IPS-18a (cell line): Measurements from ENCODE around the gene B3GNT7.
"Not testable (repeated sequence)": the region's sequence is repeated elsewhere in the genome, so short reads cannot be mapped to it uniquely, and the experiment has no call there.

Source experiments
- H3K27ac ChIP-seq: one replicate; pipeline ENCODE4 v1.5.1; 2013; ENCODE audit warnings: low read length
- H3K27me3 ChIP-seq: one replicate; pipeline ENCODE4 v1.6.1; 2013; ENCODE audit warnings: mild to moderate bottlenecking, low read length; ENCODE audit not compliant: control insufficient read depth, insufficient read depth
- H3K36me3 ChIP-seq: one replicate; pipeline ENCODE4 v1.6.1; 2013; ENCODE audit warnings: low read depth, low read length; ENCODE audit not compliant: control insufficient read depth
- H3K4me1 ChIP-seq: one replicate; pipeline ENCODE4 v1.6.1; 2013; ENCODE audit warnings: low read depth, low read length; ENCODE audit not compliant: control insufficient read depth
- H3K4me3 ChIP-seq: one replicate; pipeline ENCODE4 v1.5.1; 2013; ENCODE audit warnings: low read length
- H3K9ac ChIP-seq: one replicate; pipeline ENCODE4 v1.6.1; 2013; ENCODE audit warnings: mild to moderate bottlenecking, low read length, moderate library complexity
- H3K9me3 ChIP-seq: one replicate; pipeline ENCODE4 v1.6.1; 2013; ENCODE audit warnings: low read depth, low read length; ENCODE audit not compliant: control insufficient read depth

The B3GNT7 gene

DNA sequence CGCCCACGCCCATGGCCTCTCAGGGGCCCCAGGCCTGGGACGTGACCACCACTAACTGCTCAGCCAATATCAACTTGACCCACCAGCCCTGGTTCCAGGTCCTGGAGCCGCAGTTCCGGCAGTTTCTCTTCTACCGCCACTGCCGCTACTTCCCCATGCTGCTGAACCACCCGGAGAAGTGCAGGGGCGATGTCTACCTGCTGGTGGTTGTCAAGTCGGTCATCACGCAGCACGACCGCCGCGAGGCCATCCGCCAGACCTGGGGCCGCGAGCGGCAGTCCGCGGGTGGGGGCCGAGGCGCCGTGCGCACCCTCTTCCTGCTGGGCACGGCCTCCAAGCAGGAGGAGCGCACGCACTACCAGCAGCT, 2.4 kb downstream of the B3GNT7 start:
- Histone ChIP-seq H3K27ac (no peak overlapping the region), H3K36me3 (peaks cover 13% of the 10 kb centered on the region), H3K4me1 (peaks cover 22% of the 10 kb centered on the region), H3K9me3 (no peaks in the 10 kb centered on the region), H3K27me3 (peaks cover 5% of the 10 kb centered on the region), H3K4me3 (no peak overlapping the region), H3K9ac (no peak overlapping the region)

DNA sequence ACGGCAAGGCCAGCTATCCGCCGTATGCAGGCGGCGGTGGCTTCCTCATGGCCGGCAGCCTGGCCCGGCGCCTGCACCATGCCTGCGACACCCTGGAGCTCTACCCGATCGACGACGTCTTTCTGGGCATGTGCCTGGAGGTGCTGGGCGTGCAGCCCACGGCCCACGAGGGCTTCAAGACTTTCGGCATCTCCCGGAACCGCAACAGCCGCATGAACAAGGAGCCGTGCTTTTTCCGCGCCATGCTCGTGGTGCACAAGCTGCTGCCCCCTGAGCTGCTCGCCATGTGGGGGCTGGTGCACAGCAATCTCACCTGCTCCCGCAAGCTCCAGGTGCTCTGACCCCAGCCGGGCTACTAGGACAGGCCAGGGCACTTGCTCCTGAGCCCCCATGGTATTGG, 3.1 kb downstream of the B3GNT7 start:
- no peaks in the 10 kb centered on the region for H3K9me3 ChIP-seq
- H3K9ac ChIP-seq, result no peak overlapping the region
- H3K27me3 ChIP-seq, result peaks cover 5% of the 10 kb centered on the region
- H3K27ac ChIP-seq, result no peak overlapping the region
- H3K36me3 ChIP-seq, result peaks cover 13% of the 10 kb centered on the region
- H3K4me3 ChIP-seq, result no peak overlapping the region
- peaks cover 16% of the 10 kb centered on the region for H3K4me1 ChIP-seq

DNA sequence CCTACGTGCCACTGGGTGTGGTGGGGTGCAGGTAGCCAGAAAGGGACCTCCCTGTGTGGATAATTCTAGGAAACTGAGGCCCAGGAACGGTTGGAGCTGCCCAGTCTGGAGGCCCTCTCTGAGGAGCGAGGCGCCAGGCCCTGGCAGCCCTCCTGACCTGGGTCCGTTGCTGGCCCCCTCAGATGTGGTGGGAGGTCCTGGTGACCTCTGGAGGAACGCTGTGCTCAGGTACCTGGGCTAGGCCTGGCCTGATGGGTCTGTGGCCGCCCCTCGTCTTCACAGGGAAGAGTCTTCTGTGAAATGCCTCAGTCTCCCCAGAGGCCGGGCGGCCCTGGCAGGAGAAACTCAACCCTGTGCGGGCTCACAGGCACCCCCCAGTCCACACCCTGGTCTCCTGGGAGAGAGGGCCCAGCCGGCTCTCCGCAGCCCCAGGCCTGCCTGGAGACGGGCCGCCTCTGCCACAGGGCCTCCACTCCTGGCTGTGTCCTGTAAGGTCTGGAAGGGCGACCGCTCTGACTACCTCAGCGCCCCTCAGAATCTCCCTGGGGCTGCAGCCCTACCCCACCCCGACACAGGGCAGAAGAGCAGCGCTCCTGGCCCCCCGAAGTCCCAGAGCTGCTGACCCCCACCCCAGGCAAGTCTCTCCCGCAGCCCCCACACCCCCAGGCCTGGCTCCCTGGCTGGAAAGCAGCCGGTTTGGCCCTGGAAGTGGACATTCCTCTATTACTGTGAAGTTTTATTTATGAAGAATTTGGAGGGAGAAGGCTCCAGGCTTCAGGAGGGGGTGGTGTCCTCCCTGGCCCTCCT, 3.7 kb downstream of the B3GNT7 start:
- H3K4me1 ChIP-seq, result peaks cover 14% of the 10 kb centered on the region
- peaks cover 5% of the 10 kb centered on the region for H3K27me3 ChIP-seq
- no peak overlapping the region for H3K4me3 ChIP-seq
- H3K9me3 ChIP-seq, result no peaks in the 10 kb centered on the region
- no peak overlapping the region for H3K27ac ChIP-seq
- H3K9ac ChIP-seq, result no peak overlapping the region
- peaks cover 13% of the 10 kb centered on the region for H3K36me3 ChIP-seq

DNA sequence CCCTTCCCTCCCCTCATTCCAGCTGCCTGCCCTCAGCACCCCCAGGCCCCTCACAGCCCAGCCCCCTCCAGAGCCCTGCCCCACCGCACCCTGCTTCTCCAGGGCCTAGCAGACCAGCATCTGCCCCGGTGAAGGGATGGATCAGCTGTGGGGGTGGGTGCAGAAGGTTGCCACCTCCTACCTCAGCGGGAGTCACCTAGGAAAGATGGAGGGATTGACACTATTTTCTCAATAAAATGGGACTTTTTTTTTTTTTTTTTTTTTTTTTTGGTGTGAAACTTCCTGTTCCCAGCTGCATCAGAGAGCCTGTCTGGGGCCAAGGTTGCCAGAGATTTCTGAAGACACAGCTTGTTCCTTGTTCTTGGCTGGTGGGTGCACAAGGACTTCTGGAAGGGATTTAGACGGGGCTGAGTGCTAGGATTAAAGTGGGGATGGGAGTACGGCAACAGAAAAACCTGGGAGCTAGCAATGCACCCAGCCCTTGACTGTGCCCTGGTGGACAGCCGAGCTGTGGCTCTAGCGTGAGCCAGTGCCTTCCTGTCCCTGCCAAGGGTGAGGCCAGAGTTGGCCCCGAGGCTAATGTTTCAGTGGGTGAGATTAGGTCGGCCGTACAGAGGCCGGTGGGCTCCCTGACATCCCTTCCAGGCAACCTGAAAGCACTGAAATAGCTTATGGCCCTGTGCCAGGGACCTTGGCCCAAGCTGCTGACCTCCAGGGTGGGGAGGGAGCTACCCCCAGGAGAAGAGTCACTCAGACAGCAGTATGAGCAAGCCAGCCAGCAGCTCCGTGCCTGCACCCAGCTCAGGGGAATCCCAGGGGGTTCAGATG, 4.6 kb downstream of the B3GNT7 start:
- peaks cover 5% of the 10 kb centered on the region for H3K27me3 ChIP-seq
- no peak overlapping the region for H3K9ac ChIP-seq
- H3K9me3 ChIP-seq, result no peaks in the 10 kb centered on the region
- no peak overlapping the region for H3K4me3 ChIP-seq
- H3K4me1 ChIP-seq, result peaks cover 12% of the 10 kb centered on the region
- H3K36me3 ChIP-seq, result peaks cover 13% of the 10 kb centered on the region
- no peak overlapping the region for H3K27ac ChIP-seq

DNA sequence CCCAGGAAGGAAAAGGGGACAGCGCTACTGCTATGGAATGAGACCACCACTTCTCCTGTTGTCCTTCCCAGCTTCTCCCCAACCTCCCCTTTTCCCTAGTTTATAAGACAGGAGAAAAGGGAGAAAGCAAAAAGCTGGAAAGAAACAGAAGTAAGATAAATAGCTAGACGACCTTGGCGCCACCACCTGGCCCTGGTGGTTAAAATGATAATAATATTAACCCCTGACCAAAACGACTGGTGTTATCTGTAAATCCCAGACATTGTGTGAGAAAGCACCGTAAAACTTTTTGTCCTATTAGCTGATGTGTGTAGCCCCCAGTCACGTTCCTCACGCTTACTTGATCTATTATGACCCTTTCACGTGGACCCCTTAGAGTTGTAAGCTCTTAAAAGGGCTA, 5.2 kb downstream of the B3GNT7 start:
- H3K36me3 ChIP-seq, result peaks cover 13% of the 10 kb centered on the region
- H3K4me3 ChIP-seq, H3K9ac ChIP-seq, H3K27me3 ChIP-seq, H3K9me3 ChIP-seq, H3K27ac ChIP-seq: not testable (repeated sequence)
- peaks cover 16% of the 10 kb centered on the region for H3K4me1 ChIP-seq

DNA sequence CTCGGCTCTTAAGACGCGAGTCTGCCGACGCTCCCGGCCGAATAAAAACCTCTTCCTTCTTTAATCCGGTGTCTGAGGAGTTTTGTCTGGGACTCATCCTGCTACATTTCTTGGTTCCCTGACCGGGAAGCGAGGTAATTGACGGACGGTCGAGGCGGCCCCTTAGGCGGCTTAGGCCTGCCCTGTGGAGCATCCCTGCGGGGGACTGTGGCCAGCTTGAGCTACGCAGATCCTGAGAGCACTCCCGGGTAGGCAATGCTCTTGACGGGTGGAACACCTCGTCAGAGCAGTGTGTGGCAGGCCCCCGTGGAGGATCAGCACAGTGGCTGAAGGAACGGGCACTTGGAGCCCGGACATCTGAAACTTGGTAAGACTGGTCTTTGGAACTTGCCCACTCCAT, 5.6 kb downstream of the B3GNT7 start:
- H3K9me3 ChIP-seq, H3K27me3 ChIP-seq, H3K9ac ChIP-seq, H3K27ac ChIP-seq, H3K4me3 ChIP-seq: not testable (repeated sequence)
- H3K36me3 ChIP-seq, result peaks cover 13% of the 10 kb centered on the region
- H3K4me1 ChIP-seq, result peaks cover 18% of the 10 kb centered on the region

DNA sequence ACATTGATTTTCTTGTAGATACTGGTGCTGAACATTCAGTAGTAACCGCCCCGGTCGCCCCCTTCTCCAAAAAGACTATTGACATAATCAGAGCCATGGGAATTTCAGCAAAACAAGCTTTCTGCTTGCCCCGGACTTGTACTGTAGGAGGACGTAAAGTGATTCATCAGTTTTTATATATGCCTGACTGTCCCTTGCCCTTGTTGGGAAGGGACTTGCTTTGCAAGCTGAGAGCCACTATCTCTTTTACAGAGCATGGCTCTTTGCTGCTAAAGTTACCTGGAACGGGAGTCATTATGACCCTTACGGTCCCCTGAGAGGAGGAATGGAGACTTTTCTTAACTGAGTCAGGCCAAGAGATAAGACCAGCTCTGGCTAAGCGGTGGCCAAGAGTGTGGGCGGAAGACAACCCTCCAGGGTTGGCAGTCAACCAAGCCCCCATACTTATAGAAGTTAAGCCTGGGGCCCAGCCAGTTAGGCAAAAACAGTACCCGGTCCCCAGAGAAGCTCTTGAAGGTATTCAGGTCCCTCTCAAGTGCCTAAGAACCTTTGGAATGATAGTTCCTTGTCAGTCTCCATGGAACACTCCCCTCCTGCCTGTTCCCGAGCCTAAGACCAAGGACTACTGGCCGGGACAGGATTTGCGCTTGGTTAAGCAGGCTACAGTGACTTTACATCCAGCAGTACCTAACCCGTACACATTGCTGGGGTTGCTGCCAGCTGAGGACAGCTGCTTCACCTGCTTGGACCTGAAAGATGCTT, 8.1 kb downstream of the B3GNT7 start:
- peaks cover 18% of the 10 kb centered on the region for H3K4me1 ChIP-seq
- not testable (repeated sequence) for H3K36me3 ChIP-seq, H3K4me3 ChIP-seq, H3K9me3 ChIP-seq, H3K27ac ChIP-seq, H3K27me3 ChIP-seq, H3K9ac ChIP-seq

DNA sequence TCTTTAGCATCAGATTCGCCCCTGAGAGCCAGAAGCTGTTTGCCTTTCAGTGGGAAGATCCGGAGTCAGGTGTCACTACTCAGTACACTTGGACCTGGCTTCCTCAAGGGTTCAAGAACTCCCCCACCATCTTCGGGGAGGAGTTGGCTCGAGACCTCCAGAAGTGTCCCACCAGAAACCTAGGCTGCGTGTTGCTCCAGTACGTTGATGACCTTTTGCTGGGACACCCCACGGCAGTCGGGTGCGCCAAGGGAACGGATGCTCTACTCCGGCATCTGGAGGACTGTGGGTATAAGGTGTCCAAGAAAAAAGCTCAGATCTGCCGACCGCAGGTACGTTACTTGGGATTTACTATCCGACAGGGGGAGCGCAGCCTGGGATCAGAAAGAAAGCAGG, 8.7 kb downstream of the B3GNT7 start:
- H3K27ac ChIP-seq, H3K9me3 ChIP-seq, H3K9ac ChIP-seq, H3K36me3 ChIP-seq, H3K27me3 ChIP-seq, H3K4me3 ChIP-seq: not testable (repeated sequence)
- peaks cover 18% of the 10 kb centered on the region for H3K4me1 ChIP-seq

DNA sequence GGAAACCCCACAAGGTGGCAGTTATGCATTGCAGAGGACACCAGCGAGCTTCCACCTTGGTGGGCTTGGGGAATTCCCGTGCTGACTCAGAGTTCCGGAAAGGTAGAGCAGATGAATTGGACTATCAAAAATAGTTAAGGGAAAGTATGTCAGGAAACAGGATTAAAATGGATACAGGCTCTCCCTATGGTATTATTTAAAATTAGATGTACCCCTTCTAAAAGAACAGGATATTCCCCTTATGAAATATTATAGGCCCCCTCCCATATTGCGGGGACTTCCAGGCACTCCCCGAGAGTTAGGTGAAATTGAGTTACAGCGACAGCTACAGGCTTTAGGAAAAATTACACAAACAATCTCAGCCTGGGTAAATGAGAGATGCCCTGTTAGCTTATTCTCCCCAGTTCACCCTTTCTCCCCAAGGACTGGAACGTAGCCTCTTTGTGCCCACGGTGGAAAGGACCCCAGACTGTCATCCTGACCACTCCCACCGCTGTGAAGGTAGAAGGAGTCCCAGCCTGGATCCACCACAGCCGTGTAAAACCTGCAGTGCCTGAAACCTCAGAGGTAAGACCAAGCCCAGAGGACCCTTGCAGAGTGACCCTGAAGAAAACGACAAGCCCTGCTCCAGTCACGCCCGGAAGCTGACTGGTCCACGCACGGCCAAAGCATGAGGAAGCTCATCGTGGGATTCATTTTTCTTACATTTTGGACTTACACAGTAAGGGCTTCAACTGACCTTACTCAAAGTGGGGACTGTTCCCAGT, 10.3 kb downstream of the B3GNT7 start:
- peaks cover 11% of the 10 kb centered on the region for H3K4me1 ChIP-seq
- not testable (repeated sequence) for H3K4me3 ChIP-seq, H3K36me3 ChIP-seq, H3K9me3 ChIP-seq, H3K27ac ChIP-seq, H3K9ac ChIP-seq, H3K27me3 ChIP-seq

DNA sequence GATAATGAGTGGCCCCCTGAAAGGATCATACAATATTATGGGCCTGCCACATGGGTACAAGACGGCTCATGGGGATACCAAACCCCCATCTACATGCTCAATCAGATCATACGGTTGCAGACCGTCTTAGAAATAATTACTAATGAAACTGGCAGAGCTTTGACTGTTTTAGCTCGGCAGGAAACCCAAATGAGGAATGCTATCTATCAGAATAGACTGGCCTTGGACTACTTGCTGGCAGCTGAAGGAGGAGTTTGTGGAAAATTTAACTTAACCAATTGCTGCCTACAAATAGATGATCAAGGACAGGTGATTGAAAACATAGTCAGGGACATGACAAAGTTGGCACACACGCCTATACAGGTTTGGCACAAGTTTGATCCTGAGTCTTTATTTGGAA, 12.2 kb downstream of the B3GNT7 start:
- not testable (repeated sequence) for H3K9ac ChIP-seq, H3K9me3 ChIP-seq, H3K4me3 ChIP-seq, H3K36me3 ChIP-seq, H3K27me3 ChIP-seq, H3K27ac ChIP-seq
- H3K4me1 ChIP-seq, result peaks cover 19% of the 10 kb centered on the region

DNA sequence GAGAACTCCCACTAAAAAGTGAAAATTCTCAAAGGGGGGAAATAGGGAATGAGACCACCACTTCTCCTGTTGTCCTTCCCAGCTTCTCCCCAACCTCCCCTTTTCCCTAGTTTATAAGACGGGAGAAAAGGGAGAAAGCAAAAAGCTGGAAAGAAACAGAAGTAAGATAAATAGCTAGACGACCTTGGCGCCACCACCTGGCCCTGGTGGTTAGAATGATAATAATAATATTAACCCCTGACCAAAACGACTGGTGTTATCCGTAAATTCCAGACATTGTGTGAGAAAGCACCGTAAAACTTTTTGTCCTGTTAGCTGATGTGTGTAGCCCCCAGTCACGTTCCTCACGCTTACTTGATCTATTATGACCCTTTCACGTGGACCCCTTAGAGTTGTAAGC, 12.8 kb downstream of the B3GNT7 start:
- peaks cover 19% of the 10 kb centered on the region for H3K4me1 ChIP-seq
- H3K36me3 ChIP-seq, H3K9ac ChIP-seq, H3K27me3 ChIP-seq, H3K9me3 ChIP-seq, H3K4me3 ChIP-seq, H3K27ac ChIP-seq: not testable (repeated sequence)
